Stimulated activated naive CD8-positive, alpha-beta T cell treated with anti-CD3 and anti-CD28 coated beads, Interleukin-15, Interleukin-2, amounts not matched to agents 100 ng/mL and 50 ng/mL, for 24 hours (primary cell): ENCODE data around the gene FAM107B.
"Not testable (repeated sequence)": the region's sequence is repeated elsewhere in the genome, so short reads cannot be mapped to it uniquely, and the experiment has no call there.

Experiments used
- H3K27ac Mint-ChIP-seq: one replicate; pipeline ENCODE4 v1.8.0; 2021; ENCODE audit warnings: mild to moderate bottlenecking, mixed read lengths
- H3K27me3 Mint-ChIP-seq: one replicate; pipeline ENCODE4 v1.8.0; 2021; ENCODE audit warnings: mixed read lengths
- H3K36me3 Mint-ChIP-seq: one replicate; pipeline ENCODE4 v1.8.0; 2021; ENCODE audit warnings: low read depth, mixed read lengths
- H3K4me1 Mint-ChIP-seq: one replicate; pipeline ENCODE4 v1.8.0; 2021; ENCODE audit warnings: low read depth, mixed read lengths
- H3K4me3 Mint-ChIP-seq: one replicate; pipeline ENCODE4 v1.8.0; 2021; ENCODE audit warnings: mild to moderate bottlenecking, mixed read lengths
- H3K9me3 Mint-ChIP-seq: one replicate; pipeline ENCODE4 v1.8.0; 2021; ENCODE audit warnings: mixed read lengths

Gene FAM107B

GRCh38 chr10:14594878-14595525 lies 179.7 kb downstream of the FAM107B start:
- no peak overlapping the region for H3K27ac Mint-ChIP-seq
- H3K36me3 Mint-ChIP-seq: peaks cover 87% of the 10 kb centered on the region
- no peaks in the 10 kb centered on the region for H3K27me3 Mint-ChIP-seq
- no peak overlapping the region for H3K4me3 Mint-ChIP-seq
- peaks cover 83% of the 10 kb centered on the region for H3K4me1 Mint-ChIP-seq
- H3K9me3 Mint-ChIP-seq: no peaks in the 10 kb centered on the region

- H3K27ac Mint-ChIP-seq: peak overlapping the region; percentile 14
- H3K4me3 Mint-ChIP-seq: no peak overlapping the region
- peaks cover 79% of the 10 kb centered on the region for H3K36me3 Mint-ChIP-seq
- H3K27me3 Mint-ChIP-seq: no peaks in the 10 kb centered on the region
- H3K4me1 Mint-ChIP-seq: peaks cover 83% of the 10 kb centered on the region
- H3K9me3 Mint-ChIP-seq: no peaks in the 10 kb centered on the region
Observed at GRCh38 chr10:14593806-14594205, 180.9 kb downstream of the FAM107B start.

- peaks cover 85% of the 10 kb centered on the region for H3K4me1 Mint-ChIP-seq
- no peaks in the 10 kb centered on the region for H3K9me3 Mint-ChIP-seq
- H3K36me3 Mint-ChIP-seq: peaks cover 77% of the 10 kb centered on the region
- H3K4me3 Mint-ChIP-seq: no peak overlapping the region
- peak overlapping the region; percentile 46 for H3K27ac Mint-ChIP-seq
- H3K27me3 Mint-ChIP-seq: no peaks in the 10 kb centered on the region
Observed at GRCh38 chr10:14592566-14592965, 182.1 kb downstream of the FAM107B start.

- Mint-ChIP-seq H3K36me3 (peaks cover 77% of the 10 kb centered on the region), H3K27me3 (no peaks in the 10 kb centered on the region), H3K4me3 (no peak overlapping the region), H3K4me1 (peaks cover 86% of the 10 kb centered on the region), H3K27ac (no peak overlapping the region), H3K9me3 (no peaks in the 10 kb centered on the region)
Observed at GRCh38 chr10:14592026-14592425, 182.7 kb downstream of the FAM107B start.

DNA sequence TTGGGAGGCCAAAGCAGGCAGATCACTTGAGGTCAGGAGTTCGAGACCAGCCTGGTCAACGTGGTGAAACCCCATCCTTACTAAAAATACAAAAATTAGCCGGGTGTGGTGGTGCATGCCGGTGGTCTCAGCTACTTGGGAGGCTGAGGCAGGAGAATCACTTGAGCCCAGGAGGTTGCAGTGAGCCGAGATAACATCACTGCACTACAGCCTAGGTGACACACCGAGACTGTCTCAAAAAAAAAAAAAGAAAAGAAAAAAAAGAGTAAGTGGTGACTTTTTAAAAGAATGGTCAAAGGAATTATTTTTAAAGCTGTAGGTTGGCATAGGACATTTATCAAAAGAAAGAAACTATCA lies 185.8 kb downstream of the FAM107B start:
- H3K4me3 Mint-ChIP-seq: peak overlapping the region; percentile 78
- H3K36me3 Mint-ChIP-seq: peaks cover 67% of the 10 kb centered on the region
- H3K27ac Mint-ChIP-seq: peak overlapping the region; percentile 97

GRCh38 chr10:14588084-14588937 lies 186.4 kb downstream of the FAM107B start:
- Mint-ChIP-seq H3K27me3 (no peaks in the 10 kb centered on the region), H3K9me3 (no peaks in the 10 kb centered on the region), H3K4me3 (peak overlapping the region; percentile 78), H3K4me1 (peaks cover 92% of the 10 kb centered on the region), H3K36me3 (peaks cover 68% of the 10 kb centered on the region), H3K27ac (peak overlapping the region; percentile 97)

More for the DNA sequence above, 185.8 kb downstream of the FAM107B start:
- not testable (repeated sequence) for H3K9me3 Mint-ChIP-seq, H3K27me3 Mint-ChIP-seq
- peaks cover 90% of the 10 kb centered on the region for H3K4me1 Mint-ChIP-seq

DNA sequence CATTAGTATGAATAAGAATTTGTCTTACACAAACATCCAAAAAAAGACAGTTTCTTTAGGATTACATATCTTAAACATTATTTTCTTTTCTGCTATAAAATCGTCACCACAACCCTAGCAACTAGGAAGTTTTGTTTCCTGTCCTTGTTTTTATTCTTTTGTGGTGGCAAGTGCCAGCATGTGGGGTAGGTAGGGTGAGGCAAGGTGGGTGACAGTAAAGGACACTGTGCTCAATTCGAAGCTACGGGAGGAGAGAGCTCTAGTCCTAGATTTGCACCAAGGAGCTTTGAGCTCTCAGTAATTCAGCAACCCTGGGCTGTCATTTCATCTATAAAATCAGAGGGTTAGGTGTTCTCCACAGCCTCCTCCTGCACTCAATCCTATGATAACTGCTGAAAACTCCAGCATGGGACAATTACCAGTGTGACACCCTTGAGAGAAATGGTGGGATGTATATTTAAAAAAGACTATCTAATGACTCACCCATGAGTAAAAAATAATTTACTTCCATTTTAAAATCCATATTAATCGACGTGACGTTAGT lies 187.1 kb downstream of the FAM107B start:
- Mint-ChIP-seq H3K36me3 (peaks cover 69% of the 10 kb centered on the region), H3K27me3 (no peaks in the 10 kb centered on the region), H3K9me3 (no peaks in the 10 kb centered on the region), H3K4me3 (peak overlapping the region; percentile 78), H3K27ac (peak overlapping the region; percentile 97), H3K4me1 (peaks cover 97% of the 10 kb centered on the region)

- H3K36me3 Mint-ChIP-seq: peaks cover 65% of the 10 kb centered on the region
- H3K9me3 Mint-ChIP-seq: no peaks in the 10 kb centered on the region
- peak overlapping the region; percentile 97 for H3K27ac Mint-ChIP-seq
- H3K4me3 Mint-ChIP-seq: peak overlapping the region; percentile 32
- H3K4me1 Mint-ChIP-seq: peaks cover 96% of the 10 kb centered on the region
- H3K27me3 Mint-ChIP-seq: no peaks in the 10 kb centered on the region
Observed at GRCh38 chr10:14586901-14587300, 187.8 kb downstream of the FAM107B start.

DNA sequence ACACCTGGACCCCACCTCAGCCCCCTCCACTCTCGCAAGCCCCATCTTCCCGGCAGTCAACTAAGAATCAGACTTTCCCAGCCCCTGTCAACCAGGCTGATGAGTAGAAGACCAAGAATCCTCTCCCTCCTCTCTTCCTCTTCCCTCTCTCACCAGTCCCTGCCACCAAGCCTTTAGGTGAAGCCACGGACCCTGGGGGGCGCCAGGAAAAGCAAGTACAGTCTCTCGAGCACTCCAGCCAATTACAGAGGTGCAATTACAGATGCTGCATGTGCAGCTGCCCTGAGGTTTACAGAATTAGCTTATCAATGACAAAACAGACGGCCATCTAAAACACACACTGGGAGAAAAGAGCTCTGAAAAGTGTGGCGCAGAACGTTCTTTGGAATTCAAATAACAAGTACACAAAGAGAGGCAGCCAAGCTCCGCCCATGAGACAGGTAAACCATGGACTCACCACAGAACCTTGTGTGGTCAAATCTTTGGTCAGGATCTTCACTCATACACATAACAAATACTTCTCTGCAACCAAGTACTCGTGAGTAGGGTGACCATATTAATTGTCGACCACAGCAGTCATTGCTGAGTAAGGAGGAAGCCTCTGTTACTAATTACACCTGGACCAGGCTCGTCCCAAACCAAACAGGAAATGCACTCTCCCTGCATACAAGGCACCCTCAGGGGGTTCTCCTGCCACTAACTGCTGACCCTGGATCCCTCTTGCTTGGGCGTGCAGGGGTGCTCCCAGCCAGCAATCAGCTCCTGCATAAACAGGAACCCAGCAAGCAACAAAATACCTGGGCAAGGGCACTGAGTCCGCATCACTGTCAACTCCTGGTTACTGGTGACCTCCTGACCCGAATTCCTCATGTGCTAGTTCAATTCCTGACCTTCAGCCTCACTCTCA lies 189.2 kb downstream of the FAM107B start:
- H3K4me1 Mint-ChIP-seq: peaks cover 99% of the 10 kb centered on the region
- no peaks in the 10 kb centered on the region for H3K9me3 Mint-ChIP-seq
- H3K36me3 Mint-ChIP-seq: peaks cover 63% of the 10 kb centered on the region
- peak overlapping the region; percentile 97 for H3K27ac Mint-ChIP-seq
- peak overlapping the region; percentile 9 for H3K4me3 Mint-ChIP-seq
- H3K27me3 Mint-ChIP-seq: no peaks in the 10 kb centered on the region

DNA sequence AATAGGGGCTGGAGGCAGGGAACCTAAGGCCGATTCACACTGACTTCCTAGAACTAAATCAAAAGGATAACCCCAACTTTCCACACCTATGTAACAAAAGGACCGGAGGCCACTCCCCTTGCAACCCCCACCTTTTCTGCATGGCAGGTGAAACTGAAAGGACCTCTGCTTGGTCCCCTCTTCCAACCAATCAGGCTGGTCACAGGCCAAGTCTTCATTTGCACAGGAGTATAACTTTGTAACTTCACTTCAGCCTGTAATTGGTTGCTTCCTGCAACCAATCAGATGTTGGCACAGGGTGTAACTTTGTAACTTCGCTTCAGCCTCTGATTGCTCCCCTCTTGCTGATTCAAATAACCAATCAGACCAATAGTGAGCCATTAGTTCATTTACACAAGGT lies 190.0 kb downstream of the FAM107B start:
- Mint-ChIP-seq H3K4me1 (peaks cover 96% of the 10 kb centered on the region), H3K9me3 (no peaks in the 10 kb centered on the region), H3K27ac (peak overlapping the region; percentile 97), H3K27me3 (no peaks in the 10 kb centered on the region), H3K4me3 (peak overlapping the region; percentile 68), H3K36me3 (peaks cover 54% of the 10 kb centered on the region)

- H3K4me3 Mint-ChIP-seq: peak overlapping the region; percentile 68
- peak overlapping the region; percentile 97 for H3K27ac Mint-ChIP-seq
- peaks cover 54% of the 10 kb centered on the region for H3K36me3 Mint-ChIP-seq
- peaks cover 96% of the 10 kb centered on the region for H3K4me1 Mint-ChIP-seq
- H3K9me3 Mint-ChIP-seq: no peaks in the 10 kb centered on the region
- H3K27me3 Mint-ChIP-seq: no peaks in the 10 kb centered on the region
Observed at GRCh38 chr10:14583967-14584366, 190.7 kb downstream of the FAM107B start.

- Mint-ChIP-seq H3K4me1 (peaks cover 96% of the 10 kb centered on the region), H3K27ac (peak overlapping the region; percentile 97), H3K36me3 (peaks cover 55% of the 10 kb centered on the region), H3K27me3 (no peaks in the 10 kb centered on the region), H3K4me3 (peak overlapping the region; percentile 68), H3K9me3 (no peaks in the 10 kb centered on the region)
Observed at GRCh38 chr10:14583252-14583651, 191.4 kb downstream of the FAM107B start.

DNA sequence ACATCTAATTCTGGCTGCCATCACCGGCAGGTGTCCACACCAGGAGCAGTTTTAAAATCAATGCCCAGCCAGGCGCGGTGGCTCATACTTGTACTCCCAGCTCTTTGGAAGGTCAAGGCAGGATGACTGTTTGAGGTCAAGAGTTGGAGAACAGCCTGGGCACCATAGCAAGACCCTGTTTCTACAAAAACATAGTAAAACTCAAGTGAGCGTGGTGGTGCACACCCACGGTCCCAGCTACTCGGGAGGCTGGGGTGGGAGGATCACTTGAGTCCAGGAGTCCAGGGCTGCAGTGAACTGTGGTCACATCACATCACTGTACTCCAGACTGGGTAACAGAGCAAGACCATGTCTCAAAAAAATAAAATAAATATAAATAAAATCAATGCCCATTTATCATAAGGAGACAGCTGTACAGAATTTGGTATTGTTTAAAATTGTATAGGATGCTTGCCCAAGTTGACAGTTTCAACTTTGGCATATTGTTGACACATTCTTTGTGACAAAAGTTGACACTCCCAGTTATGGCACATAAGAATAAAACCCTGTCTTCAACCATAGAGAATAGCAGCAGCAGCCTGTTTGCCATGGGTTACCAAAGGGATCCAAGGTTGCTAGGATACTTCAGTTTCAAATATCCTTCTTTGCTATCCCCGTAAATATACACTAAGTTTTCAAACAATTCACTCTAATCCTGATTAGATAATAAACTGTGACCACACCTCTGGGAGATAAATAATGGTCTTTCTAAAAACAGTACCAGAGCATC lies 193.0 kb downstream of the FAM107B start:
- no peaks in the 10 kb centered on the region for H3K9me3 Mint-ChIP-seq
- peaks cover 86% of the 10 kb centered on the region for H3K4me1 Mint-ChIP-seq
- no peak overlapping the region for H3K4me3 Mint-ChIP-seq
- no peak overlapping the region for H3K27ac Mint-ChIP-seq
- H3K27me3 Mint-ChIP-seq: no peaks in the 10 kb centered on the region
- peaks cover 54% of the 10 kb centered on the region for H3K36me3 Mint-ChIP-seq
